GM18526 (cell line): ENCODE results near the gene WAPL.

Experiments
- POLR2A ChIP-seq: IDR thresholded peaks from 3 replicates; pipeline ENCODE4 v1.6.1; 2011; ENCODE audit not compliant: insufficient read length; ENCODE audit errors: extremely low read depth

The WAPL gene

GRCh38 chr10:86489071-86489810 lies 32.4 kb downstream of the WAPL start:
- no peak for TF ChIP-seq POLR2A

GRCh38 chr10:86486856-86487255 lies 34.7 kb downstream of the WAPL start:
- no peak for TF ChIP-seq POLR2A

GRCh38 chr10:86483664-86484063 lies 37.9 kb downstream of the WAPL start:
- TF ChIP-seq POLR2A, result no peak

- no peak for TF ChIP-seq POLR2A
Observed at GRCh38 chr10:86481761-86482160, 39.8 kb downstream of the WAPL start.

- TF ChIP-seq POLR2A, result no peak
Observed at GRCh38 chr10:86480571-86480970, 41.0 kb downstream of the WAPL start.

GRCh38 chr10:86472061-86472460 lies 49.5 kb downstream of the WAPL start:
- no peak for TF ChIP-seq POLR2A

- TF ChIP-seq POLR2A, result no peak
Observed at GRCh38 chr10:86461963-86462804, 59.4 kb downstream of the WAPL start.

- no peak for TF ChIP-seq POLR2A
Observed at GRCh38 chr10:86451604-86451960, 70.0 kb downstream of the WAPL start.

- no peak for TF ChIP-seq POLR2A
Observed at GRCh38 chr10:86450806-86451603, 70.6 kb downstream of the WAPL start.

GRCh38 chr10:86449926-86450558 lies 71.5 kb downstream of the WAPL start:
- no peak for TF ChIP-seq POLR2A

- no peak for TF ChIP-seq POLR2A
Observed at GRCh38 chr10:86447432-86447831, 74.2 kb downstream of the WAPL start.

GRCh38 chr10:86446987-86447386 lies 74.6 kb downstream of the WAPL start:
- no peak for TF ChIP-seq POLR2A

GRCh38 chr10:86446440-86446839 lies 75.2 kb downstream of the WAPL start:
- no peak for TF ChIP-seq POLR2A

- TF ChIP-seq POLR2A, result no peak
Observed at GRCh38 chr10:86443936-86444335, 77.7 kb downstream of the WAPL start.

- no peak for TF ChIP-seq POLR2A
Observed at GRCh38 chr10:86443069-86443468, 78.5 kb downstream of the WAPL start.
